ENCODE results near the gene CHCHD10. TPM values are rescaled to one million over a fixed set of nuclear protein-coding genes. Genes with fewer than 3 reads are reported as not detected.

The CHCHD10 gene
- total and polyA plus RNA-seq, 2 of the 13 experiments (the other 11 are each of a cell fraction or from before 2014, with no cell fraction given): 37.0 to 62.8 TPM

- TF ChIP-seq, protein P1, sequence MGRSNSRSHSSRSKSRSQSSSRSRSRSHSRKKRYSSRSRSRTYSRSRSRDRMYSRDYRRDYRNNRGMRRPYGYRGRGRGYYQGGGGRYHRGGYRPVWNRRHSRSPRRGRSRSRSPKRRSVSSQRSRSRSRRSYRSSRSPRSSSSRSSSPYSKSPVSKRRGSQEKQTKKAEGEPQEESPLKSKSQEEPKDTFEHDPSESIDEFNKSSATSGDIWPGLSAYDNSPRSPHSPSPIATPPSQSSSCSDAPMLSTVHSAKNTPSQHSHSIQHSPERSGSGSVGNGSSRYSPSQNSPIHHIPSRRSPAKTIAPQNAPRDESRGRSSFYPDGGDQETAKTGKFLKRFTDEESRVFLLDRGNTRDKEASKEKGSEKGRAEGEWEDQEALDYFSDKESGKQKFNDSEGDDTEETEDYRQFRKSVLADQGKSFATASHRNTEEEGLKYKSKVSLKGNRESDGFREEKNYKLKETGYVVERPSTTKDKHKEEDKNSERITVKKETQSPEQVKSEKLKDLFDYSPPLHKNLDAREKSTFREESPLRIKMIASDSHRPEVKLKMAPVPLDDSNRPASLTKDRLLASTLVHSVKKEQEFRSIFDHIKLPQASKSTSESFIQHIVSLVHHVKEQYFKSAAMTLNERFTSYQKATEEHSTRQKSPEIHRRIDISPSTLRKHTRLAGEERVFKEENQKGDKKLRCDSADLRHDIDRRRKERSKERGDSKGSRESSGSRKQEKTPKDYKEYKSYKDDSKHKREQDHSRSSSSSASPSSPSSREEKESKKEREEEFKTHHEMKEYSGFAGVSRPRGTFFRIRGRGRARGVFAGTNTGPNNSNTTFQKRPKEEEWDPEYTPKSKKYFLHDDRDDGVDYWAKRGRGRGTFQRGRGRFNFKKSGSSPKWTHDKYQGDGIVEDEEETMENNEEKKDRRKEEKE (IDR thresholded peaks at IDR 0.05): no peak
These were observed 33.6 kb upstream of the CHCHD10 start (continued) for GRCh38 chr22:23801238-23801821.

DNA sequence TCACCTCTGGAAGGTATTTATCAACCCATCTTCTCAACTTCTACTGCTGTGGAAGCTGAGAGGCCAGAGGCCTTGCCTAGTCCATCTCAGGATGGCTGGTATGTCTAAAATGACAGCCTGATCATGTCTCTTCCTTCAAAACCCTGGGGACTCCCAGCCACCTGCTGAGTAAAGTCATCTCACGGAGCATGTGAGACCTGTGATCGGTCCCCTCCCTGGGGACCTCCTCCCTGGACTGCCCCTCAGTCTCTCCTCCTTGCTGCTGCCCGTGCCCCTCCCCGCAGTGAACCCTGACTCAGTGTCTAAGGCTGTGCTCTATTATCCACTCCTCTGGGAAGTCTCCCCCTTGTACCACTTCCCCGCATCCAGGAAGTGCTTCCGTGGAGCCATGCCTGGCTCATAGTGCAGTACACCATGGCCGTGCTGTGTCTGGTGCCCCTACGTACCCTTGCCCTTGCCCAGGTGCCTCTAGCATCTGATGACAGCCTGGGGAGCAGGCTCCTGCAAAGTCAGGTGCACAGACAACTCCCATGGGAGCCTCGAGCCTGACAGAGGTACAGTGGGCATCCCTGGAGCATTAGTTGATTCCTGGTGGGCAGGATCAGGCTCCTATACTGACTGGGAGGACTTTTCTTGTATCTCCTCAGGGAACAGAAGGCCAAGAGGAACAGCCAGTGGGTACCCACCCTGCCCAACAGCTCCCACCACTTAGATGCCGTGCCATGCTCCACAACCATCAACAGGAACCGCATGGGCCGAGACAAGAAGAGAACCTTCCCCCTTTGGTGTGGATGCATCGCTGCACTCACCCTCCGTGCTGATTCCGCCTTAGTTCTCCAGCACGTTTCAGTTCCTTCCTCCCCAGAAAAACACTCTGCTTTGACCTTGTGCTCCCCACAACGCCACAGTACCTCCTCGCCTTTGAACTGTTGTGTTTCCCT is 32.8 kb upstream of the CHCHD10 start:
- H3K79me2 ChIP-seq (ENCODE audit: insufficient read depth, low read length): no peaks in the 10 kb centered on the region
- no peak overlapping the region for H3K4me2 ChIP-seq (ENCODE audit: low read depth, low read length)
- H3K9me3 ChIP-seq (ENCODE audit: low read length): no peaks in the 10 kb centered on the region
- 98% methylated on average over 13 of the region's 18 CpGs for WGBS (ENCODE audit: low lambda C conversion rate)
- peaks cover 30 to 68% of the 10 kb centered on the region in 2 experiments; a peak in 4 of 5 replicates for H3K36me3 ChIP-seq (replicated peaks in 1 of 2; ENCODE audit: control insufficient read depth in 1 of 2, insufficient read depth in 2 of 2, low read length in 2 of 2)
- POLR2A ChIA-PET: no interaction called here
- no peaks in the 10 kb centered on the region for H3K27me3 ChIP-seq (ENCODE audit: control insufficient read depth in 1 of 2, insufficient read depth in 2 of 2, low read length in 2 of 2)
- DNase-seq (ENCODE audit: low spot score) (no peak), ATAC-seq (no peak), FAIRE-seq (no peak)
- no peak overlapping the region for H3K4me3 ChIP-seq (replicated peaks in 1 of 3; ENCODE audit: insufficient read depth in 1 of 3, low read depth in 2 of 3, low read length in 3 of 3)
- peaks cover 11% of the 10 kb centered on the region for H3K4me1 ChIP-seq (ENCODE audit: insufficient read depth, low read length)
- in situ Hi-C loops (cut with HindIII; ENCODE audit: extremely low pct_ligation_motif_present, low pct_unique_long_range_greater_than_20kb) (no loop called here), intact Hi-C loops (cut with micrococcal nuclease; ENCODE audit: unreplicated experiment) (no loop called here)
- H4K20me1 ChIP-seq (ENCODE audit: insufficient read depth, low read length): no peaks in the 10 kb centered on the region
- no peak overlapping the region for H2AFZ ChIP-seq (ENCODE audit: low read length)
- BruUV-seq (replicated peaks): no TSS peak
- no peak overlapping the region for H3K27ac ChIP-seq (ENCODE audit: extremely low read length, insufficient read depth, low read length)
- no peak overlapping the region for H3K9ac ChIP-seq (ENCODE audit: insufficient read depth, low read depth, low read length)
- CTCF ChIA-PET (ENCODE audit: low intra/inter-chr PET ratio, low total read pairs): no interaction called here
- no peak for TF ChIP-seq ZUFSP (CRISPR knock-in tag; IDR thresholded peaks at IDR 0.05; ENCODE audit: borderline replicate concordance)
- no peak for TF ChIP-seq ZNF713 (CRISPR knock-in tag; IDR thresholded peaks at IDR 0.05)
- TF ChIP-seq, protein P2, sequence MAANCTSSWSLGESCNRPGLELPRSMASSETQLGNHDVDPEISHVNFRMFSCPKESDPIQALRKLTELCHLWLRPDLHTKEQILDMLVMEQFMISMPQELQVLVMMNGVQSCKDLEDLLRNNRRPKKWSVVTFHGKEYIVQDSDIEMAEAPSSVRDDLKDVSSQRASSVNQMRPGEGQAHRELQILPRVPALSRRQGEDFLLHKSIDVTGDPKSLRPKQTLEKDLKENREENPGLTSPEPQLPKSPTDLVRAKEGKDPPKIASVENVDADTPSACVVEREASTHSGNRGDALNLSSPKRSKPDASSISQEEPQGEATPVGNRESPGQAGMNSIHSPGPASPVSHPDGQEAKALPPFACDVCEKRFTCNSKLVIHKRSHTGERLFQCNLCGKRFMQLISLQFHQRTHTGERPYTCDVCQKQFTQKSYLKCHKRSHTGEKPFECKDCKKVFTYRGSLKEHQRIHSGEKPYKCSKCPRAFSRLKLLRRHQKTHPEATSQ (CRISPR knock-in tag; IDR thresholded peaks at IDR 0.05; ENCODE audit: borderline replicate concordance): no peak
- no peak for TF ChIP-seq CBX2 (IDR thresholded peaks at IDR 0.05; ENCODE audit: low read depth, low read length)
- TF ChIP-seq CBX2 (CRISPR knock-in tag; IDR thresholded peaks at IDR 0.05; ENCODE audit: low read depth): no peak
- no peak for TF ChIP-seq HOXD1 (CRISPR knock-in tag; IDR thresholded peaks at IDR 0.05)
- TF ChIP-seq, protein P3, sequence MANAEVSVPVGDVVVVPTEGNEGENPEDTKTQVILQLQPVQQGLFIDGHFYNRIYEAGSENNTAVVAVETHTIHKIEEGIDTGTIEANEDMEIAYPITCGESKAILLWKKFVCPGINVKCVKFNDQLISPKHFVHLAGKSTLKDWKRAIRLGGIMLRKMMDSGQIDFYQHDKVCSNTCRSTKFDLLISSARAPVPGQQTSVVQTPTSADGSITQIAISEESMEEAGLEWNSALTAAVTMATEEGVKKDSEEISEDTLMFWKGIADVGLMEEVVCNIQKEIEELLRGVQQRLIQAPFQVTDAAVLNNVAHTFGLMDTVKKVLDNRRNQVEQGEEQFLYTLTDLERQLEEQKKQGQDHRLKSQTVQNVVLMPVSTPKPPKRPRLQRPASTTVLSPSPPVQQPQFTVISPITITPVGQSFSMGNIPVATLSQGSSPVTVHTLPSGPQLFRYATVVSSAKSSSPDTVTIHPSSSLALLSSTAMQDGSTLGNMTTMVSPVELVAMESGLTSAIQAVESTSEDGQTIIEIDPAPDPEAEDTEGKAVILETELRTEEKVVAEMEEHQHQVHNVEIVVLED (CRISPR knock-in tag; IDR thresholded peaks at IDR 0.05; ENCODE audit: borderline replicate concordance): no peak
- no peak for TF ChIP-seq ZKSCAN1 (IDR thresholded peaks at IDR 0.05; ENCODE audit: low read length)
